KMS-11 (cell line): ENCODE measurements around the gene ZNF471.

Source experiments
- H2AFZ ChIP-seq: fragments of 200-600 bp; sonication (generic); 2 replicates; pipeline ENCODE4 v1.6.1; 2016; ENCODE audit warnings: antibody characterized with exemption, mixed run types, low read depth
- H3K27ac ChIP-seq: fragments of 200-600 bp; sonication (generic); 2 replicates; pipeline ENCODE4 v1.6.1; 2016; ENCODE audit warnings: mild to moderate bottlenecking, mixed run types
- H3K27me3 ChIP-seq: fragments of 200-600 bp; sonication (generic); 2 replicates; pipeline ENCODE4 v1.6.1; 2017; ENCODE audit warnings: mild to moderate bottlenecking, low read depth, mixed run types, moderate library complexity; ENCODE audit not compliant: insufficient read depth
- H3K36me3 ChIP-seq: fragments of 200-600 bp; sonication (generic); 2 replicates; pipeline ENCODE4 v1.6.1; 2017; ENCODE audit warnings: mild to moderate bottlenecking, mixed run types; ENCODE audit not compliant: insufficient read depth
- H3K4me1 ChIP-seq: fragments of 200-600 bp; sonication (generic); 2 replicates; pipeline ENCODE4 v1.6.1; 2016; ENCODE audit warnings: mild to moderate bottlenecking, low read depth, mixed run types; ENCODE audit not compliant: poor library complexity, severe bottlenecking
- H3K4me2 ChIP-seq: fragments of 200-600 bp; sonication (generic); 2 replicates; pipeline ENCODE4 v1.7.0; 2016; ENCODE audit warnings: mild to moderate bottlenecking, mixed run types
- H3K4me3 ChIP-seq: fragments of 200-600 bp; sonication (generic); IDR thresholded peaks from 2 replicates; pipeline ENCODE4 v1.6.1; 2017; ENCODE audit warnings: low read depth, low read length, mixed read lengths; ENCODE audit not compliant: insufficient read depth
- H3K79me2 ChIP-seq: fragments of 200-600 bp; sonication (generic); 2 replicates; pipeline ENCODE4 v1.6.1; 2016; ENCODE audit warnings: low read depth, mixed run types; ENCODE audit not compliant: insufficient read depth
- H3K9ac ChIP-seq: fragments of 200-600 bp; sonication (generic); 2 replicates; pipeline ENCODE4 v1.6.1; 2016; ENCODE audit warnings: mild to moderate bottlenecking, mixed run types
- H4K20me1 ChIP-seq: fragments of 200-600 bp; sonication (generic); 2 replicates; pipeline ENCODE4 v1.6.1; 2016; ENCODE audit warnings: mild to moderate bottlenecking, mixed run types; ENCODE audit not compliant: insufficient read depth
- CTCF ChIP-seq: fragments of 200-600 bp; sonication (generic); conservative IDR thresholded peaks from 2 replicates; pipeline ENCODE4 v1.6.1; 2017; ENCODE audit warnings: low read depth, mild to moderate bottlenecking, antibody characterized with exemption, low read length, moderate library complexity, mixed read lengths

The ZNF471 gene

DNA sequence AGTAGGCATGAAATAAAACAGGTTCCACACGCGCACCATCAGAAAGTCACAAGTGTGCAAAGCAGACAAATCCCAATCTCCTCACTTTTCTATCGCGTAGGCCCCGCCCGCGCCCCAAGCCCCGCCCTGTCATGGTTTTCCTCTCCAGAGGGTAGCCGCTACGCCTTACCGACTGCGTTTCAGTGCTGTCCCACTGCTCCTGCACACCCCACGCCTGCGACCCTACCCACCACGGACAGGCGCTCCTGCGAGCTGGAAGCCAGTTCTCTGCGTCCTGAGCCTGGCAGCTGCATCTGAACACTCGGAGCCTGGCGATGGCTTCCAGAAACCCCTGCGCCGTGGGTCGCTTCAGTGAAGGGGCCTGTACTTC lies 59.2 kb downstream of the ZNF471 start:
- H4K20me1 ChIP-seq = no peaks in the 10 kb centered on the region
- no peaks in the 10 kb centered on the region for H3K4me1 ChIP-seq
- H3K9ac ChIP-seq = peak overlapping the region; percentile 44; the same call in 1 of the 2 replicates
- peak overlapping the region; percentile 34; the same call in 1 of the 2 replicates for H3K4me2 ChIP-seq
- peak overlapping the region; percentile 97 for H2AFZ ChIP-seq
- no peak overlapping the region for H3K4me3 ChIP-seq
- TF ChIP-seq CTCF = no peak
- no peaks in the 10 kb centered on the region for H3K79me2 ChIP-seq
- H3K36me3 ChIP-seq = no peaks in the 10 kb centered on the region
- no peak overlapping the region for H3K27ac ChIP-seq
- no peaks in the 10 kb centered on the region for H3K27me3 ChIP-seq

GRCh38 chr19:56567274-56568120 lies 59.8 kb downstream of the ZNF471 start, which contains the start of gene ZNF470:
Gene ZNF470 (plus strand): TSS chr19:56567468. CDS start chr19:56570312, 2,844 bp downstream.
- Histone ChIP-seq H3K9ac (peak within 1 kb of the TSS; percentile 44; the same call in 1 of the 2 replicates), H3K79me2 (no peaks in the 10 kb centered on the region), H4K20me1 (no peaks in the 10 kb centered on the region), H3K27me3 (no peaks in the 10 kb centered on the region), H3K27ac (no peak within 1 kb of the TSS), H3K36me3 (no peaks in the 10 kb centered on the region), H3K4me1 (no peaks in the 10 kb centered on the region), H2AFZ (peak within 1 kb of the TSS; percentile 97), H3K4me2 (peak within 1 kb of the TSS; percentile 34; the same call in 1 of the 2 replicates), H3K4me3 (no peak within 1 kb of the TSS)
- no peak for TF ChIP-seq CTCF

DNA sequence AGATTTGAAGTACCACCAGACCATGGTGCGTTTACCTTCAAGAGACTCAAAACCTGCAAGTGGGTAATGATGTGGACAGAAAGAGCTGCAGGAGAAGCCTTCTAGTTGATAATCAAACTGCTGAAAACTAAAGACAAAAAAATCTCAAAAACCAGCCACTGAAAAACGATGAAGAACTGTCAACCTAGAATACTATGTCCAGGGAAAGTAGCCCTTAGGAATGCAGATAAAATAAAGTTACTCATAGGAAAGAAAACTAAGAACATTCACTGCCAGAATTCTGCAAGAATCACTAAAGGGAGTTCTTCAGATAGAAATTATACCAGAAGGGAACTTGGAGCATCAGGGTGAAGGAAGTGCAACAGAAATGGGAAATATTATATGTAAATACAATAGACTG lies 64.9 kb downstream of the ZNF471 start:
- H4K20me1 ChIP-seq = no peaks in the 10 kb centered on the region
- no peak overlapping the region for H3K4me3 ChIP-seq
- H3K4me1 ChIP-seq = no peaks in the 10 kb centered on the region
- H3K36me3 ChIP-seq = no peaks in the 10 kb centered on the region; the same call in 1 of the 2 replicates
- no peaks in the 10 kb centered on the region for H3K27me3 ChIP-seq
- no peak for TF ChIP-seq CTCF
- no peak overlapping the region for H2AFZ ChIP-seq
- no peak overlapping the region for H3K27ac ChIP-seq
- no peaks in the 10 kb centered on the region for H3K79me2 ChIP-seq
- no peak overlapping the region for H3K9ac ChIP-seq
- H3K4me2 ChIP-seq = no peak overlapping the region

DNA sequence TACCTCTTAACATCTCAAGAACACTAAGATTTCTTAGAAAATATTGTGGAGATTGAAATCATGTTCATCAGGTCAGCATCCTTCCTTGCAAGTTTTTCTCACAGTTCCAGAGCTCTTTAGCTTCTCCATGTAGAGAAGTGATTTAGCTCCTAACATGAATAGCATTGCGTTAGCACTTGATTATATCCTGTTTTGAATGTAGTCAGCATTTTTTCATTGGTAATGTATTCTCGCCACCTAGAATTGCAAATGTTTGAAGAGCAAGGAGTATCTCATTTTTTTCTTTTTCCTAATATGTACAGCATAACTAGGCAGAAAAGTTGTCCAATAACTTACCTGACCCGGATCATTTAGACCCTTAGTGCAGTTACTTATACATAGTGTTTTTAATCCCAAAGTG lies 66.3 kb downstream of the ZNF471 start:
- Histone ChIP-seq H3K27me3 (no peaks in the 10 kb centered on the region), H3K9ac (no peak overlapping the region), H3K27ac (no peak overlapping the region), H3K36me3 (no peaks in the 10 kb centered on the region; the same call in 1 of the 2 replicates), H3K4me1 (no peaks in the 10 kb centered on the region), H2AFZ (no peak overlapping the region), H3K4me3 (no peak overlapping the region), H4K20me1 (no peaks in the 10 kb centered on the region), H3K4me2 (no peak overlapping the region), H3K79me2 (no peaks in the 10 kb centered on the region)
- TF ChIP-seq CTCF = no peak
